DMS53 (cell line): ENCODE measurements around the gene SORCS3.

Source experiments
- DNase-seq: peaks from one replicate; lab custom pipeline; 2025; lab: John Stamatoyannopoulos, UW

The SORCS3 gene

DNA sequence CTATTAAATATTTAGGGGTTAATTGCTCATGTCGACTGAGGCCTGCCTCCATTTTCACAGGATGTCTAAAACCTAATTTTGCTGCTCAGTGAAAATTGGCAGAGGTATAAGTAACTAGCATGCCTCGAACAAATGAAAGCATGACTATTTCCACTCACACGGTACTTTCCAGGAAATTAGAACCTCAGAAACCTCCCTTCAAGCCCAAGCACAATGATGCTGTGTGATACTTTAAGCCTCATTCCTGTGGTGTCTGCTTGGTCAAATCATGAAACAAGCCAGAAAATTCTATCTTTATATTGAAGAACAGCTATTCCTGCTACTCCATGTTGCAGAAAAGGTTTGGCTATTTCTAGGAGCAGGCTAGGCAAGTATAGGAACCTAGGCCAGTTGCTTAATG, 203.0 kb downstream of the SORCS3 start:
- no peak for DNase-seq

DNA sequence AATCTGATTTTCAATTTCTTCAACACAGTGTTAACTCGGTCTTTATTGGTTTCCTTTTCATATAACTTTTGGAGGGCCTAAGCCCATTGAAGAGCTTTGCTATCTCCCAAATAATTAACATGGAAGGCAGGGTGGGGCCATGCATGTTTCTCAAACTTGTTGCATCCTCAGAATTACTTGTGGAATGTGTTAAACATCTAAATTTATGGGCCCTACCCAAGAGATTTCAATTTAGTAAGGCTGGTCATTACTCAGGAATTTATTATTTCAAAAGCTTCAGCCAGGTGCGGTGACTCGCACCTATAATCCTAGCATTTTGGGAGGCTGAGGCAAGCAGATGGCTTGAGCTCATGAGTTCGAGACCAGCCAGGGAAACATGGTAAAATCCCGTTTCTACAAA, 208.9 kb downstream of the SORCS3 start:
- no peak for DNase-seq

DNA sequence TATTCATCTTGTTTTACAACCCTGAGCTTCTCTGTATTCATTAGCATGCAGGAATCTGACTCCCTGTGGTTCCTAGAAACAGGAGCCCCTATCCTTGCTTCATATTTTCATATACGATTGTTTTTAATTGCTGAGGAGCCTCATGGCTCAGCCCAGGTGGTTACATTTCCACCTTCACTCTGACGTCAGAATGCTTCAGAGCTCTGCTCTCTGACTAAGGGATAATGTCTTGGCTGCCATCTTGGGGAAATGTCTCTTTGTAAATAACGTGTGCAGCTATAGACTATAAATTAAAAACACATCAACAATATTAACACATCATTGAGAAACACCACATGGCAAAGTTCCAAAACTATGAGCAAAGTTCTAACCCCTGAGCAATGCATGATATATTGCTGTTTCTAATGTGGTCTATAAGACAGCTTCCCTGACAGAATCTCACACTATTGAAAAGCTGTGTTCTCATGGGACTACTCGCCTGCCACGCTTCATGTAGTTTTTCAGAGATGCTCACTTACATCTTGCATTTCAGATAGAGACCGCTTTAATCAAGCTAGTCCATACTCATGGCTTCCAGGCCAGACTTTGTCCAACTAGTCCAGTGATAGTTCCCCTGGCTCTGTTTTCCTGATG, 227.0 kb downstream of the SORCS3 start:
- no peak for DNase-seq

DNA sequence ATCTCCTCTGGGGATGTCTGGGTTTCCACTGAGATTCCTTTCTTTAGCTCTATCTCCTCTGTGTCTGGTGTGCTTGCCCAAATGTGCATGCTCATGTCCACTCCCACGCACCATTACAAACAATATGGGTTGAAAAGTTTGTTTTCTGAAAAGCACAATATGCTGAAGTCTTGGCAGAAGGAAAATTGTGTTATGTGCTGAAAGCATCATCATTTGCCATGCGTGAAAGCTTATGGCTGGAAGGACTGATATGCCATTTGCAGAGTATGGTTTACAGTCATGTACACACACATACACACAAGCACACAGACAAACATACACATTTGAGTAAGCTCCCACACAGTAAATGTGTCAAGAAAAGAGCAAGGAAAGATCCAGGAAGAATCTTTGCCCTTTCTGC, 231.6 kb downstream of the SORCS3 start:
- no peak for DNase-seq

DNA sequence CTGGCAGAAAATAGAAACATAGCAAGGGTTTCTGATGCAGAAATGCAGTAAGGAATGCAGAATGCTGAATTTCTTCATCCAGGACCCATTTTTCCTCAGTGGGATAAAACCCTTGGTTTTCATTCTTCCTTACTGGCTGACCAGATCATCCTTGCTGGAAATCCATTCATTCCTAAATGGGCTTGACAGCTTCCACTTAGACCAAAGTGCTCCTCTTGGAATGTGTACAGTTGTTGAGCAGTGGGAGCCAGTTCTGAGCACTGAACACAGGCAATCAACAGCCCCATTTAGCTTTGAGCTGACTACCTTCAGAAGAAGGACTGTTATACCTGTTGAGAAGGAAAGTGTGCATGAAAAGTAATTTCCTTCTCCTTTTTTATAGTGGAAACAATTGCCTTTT, 232.1 kb downstream of the SORCS3 start:
- no peak for DNase-seq

DNA sequence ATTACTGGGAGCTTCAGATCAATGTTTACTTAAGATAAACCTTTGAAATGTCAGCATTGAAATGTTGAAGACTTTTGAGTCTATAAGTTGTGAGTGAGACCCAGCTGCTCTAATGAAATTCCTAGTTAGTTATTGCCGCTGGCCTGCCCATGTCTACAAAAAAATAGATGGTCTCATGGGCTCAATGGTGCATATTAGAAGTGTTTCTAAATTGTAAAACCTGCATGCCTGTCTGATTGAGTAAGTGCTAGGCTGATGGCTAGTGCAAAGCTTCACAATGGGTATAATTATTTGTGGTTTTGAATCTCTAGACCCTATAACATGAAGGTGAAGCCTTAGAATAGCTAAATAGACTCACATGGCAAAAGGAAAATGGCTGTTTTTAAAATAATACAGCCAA, 234.5 kb downstream of the SORCS3 start:
- DNase-seq: no peak

DNA sequence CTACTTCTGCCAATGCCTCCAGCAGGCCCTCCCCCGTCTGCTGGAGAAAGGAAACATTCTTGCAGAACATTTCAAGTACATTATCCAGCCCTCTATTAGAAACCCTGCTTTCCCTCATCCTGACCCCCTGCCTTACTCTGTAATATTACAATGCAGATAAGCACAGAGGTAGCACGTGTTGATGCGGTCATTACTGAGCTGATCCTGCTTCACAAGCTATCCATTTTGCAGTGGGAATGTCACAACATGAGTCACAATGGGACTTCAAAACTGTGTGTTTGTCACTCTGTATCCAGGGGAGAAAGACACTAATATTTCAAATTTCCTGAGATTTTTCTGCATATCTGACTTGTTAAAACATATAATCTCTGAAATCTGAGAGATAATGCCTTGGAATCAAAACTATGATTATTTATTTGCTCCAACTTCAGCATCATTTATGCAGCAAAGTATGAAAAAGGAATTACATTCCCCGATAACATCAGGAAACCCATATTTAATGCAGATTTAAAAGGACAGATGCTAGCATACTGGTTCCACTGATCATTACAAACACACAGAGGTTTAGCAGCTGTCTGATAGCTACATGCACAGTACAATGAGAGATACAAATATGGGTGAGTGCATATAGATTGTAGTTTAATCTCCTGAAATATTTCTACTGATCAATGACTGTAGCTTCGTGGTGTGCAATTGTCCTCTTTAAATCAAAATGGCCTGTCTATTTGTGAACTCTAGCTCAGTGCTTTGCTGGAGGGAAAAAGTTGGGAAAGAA, 239.7 kb downstream of the SORCS3 start:
- no peak for DNase-seq

DNA sequence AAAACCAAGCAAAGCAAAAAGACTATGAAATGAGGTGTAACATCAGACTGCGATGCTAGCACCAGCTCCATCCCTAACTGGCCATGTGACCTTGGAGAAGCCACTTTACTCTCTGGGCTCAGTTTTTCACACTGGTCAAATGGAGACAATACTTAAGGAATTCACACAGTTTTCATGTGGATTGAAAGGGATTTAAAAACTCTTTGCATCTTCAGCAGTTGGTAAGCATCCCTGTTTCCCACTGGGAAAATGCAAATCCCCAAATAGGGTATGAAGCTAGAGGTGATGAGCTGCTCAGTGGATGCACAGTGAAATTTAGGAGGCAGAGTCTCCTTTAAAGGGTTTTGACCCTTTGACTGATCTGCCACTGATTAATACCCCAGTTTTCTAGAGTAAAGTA, 240.7 kb downstream of the SORCS3 start:
- DNase-seq: no peak

DNA sequence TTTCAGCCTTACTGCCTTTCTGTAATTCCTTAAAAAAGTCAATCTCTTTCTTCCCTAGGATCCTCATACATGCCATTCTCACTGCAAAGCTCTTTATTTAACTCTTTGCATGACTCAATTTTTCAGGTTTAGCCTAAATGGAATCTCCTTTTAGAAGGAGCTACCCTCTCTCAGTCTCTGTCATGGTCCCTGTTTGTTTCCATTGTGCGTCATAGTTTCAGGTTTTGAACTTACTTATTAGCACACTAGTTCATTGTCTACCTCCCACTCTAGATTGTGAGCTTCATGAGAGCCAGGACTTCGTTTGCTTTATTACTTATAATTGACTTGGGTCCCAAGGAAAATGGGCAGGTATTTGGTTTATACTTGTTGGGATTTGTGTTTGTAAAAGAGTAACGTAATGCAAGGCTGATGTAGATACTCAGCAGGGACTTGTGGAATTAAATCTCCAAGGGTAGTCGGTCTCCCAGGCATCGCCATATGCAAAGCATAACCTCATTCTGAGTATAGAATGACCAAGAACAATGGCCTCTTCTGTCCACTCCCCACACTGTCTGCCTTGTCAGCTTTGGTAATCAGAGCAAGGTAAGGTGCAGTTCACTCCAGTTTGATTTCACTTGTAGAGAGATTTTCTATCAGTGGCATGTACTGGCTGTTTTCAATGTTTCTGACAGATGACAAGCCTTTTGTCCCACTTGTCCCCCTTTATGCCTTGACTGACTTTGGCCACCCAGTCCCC, 252.0 kb downstream of the SORCS3 start:
- no peak for DNase-seq

DNA sequence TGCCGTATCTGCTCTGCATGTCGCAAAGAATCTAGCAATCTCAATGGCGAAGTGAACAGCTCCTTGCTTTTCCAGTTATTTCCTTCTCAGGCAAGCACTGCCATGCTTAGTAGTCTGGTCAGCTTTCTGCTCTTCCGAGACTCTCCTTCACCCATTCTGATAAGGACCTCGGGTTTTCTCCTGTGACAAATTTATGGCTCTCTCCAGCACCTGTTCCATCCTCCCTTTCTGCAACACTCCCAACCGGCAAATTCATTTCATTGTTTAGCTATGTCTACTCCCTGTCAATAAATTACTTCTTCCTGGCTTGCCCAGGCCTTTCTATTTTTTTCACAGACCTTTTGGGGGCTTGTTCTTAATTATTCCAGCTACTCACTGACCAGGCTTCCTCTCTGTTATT, 252.6 kb downstream of the SORCS3 start:
- no peak for DNase-seq

DNA sequence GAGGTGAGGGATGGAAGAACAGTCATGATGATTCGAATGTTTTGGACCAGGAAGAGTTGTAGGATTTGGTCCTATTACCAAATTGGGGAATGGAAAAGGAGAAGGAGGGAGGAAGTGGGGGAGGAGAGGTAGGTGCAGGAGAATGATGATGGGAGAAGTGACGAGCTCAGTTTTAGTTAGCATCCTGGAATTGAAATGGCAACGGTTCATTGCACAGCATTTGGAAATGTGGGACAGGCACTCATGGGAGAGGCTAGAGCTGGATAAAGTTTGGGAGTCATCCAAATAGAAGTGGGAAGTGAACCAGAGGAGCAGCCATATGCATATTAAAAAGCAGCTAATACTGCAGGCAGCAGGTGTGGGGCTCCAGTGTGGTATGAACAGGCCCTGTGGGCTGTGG, 253.6 kb downstream of the SORCS3 start:
- no peak for DNase-seq

DNA sequence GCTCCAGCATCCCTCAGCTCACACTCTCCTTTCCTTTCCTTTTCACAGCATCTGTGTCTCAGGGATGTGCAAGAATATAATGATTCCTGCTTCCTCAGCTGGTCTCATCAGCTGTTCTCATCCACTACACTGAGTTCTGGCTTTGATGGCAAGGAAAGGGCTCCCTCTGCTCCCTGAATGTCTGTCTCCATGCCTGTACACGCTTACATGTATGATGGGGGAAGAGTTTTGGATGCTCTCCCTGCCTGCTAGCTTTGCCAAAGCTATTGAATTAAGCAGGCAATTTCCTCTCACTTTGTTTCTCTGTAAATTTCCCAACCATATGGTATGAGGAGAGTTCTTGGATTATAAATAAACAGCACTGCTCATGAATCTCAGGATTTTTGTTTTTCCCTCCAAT, 254.5 kb downstream of the SORCS3 start:
- no peak for DNase-seq

DNA sequence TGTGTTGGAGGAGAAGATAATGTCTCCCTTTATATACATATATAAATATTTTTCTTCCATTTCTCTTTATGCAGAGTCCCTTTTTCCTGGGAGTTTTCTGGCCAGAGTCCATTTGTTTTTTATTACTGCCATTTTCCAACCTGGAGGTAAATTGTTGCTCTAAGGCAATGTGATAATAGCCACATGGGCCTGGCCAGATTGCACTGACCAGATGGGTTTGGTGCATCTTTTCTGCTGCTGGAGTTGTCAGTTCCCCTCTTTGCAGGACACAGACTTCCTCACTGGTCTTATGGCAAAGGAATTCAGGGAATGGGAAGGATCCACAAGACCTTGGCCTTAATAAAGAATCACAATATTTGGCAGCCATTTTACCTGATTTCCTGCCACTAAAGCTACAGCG, 254.9 kb downstream of the SORCS3 start:
- DNase-seq: no peak

DNA sequence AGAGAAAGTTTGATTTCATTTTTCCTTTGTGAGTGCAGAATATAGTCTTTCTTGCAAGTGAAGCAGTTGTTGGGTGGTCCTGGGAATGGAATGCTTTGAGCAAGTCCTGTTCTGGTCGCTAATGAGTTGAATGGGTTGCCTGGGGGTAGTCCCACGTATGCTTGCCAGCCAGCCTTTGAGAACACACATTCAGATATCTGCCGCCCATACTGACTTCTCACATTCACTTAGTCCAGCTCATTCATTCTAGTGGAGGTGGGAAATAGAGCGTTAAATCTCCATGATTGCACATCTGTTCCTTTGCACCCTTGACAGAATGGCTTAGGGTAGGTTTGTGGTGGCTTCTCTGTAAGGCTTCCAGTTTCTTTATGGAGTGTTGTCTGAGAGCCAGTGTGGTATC, 256.6 kb downstream of the SORCS3 start:
- no peak for DNase-seq

DNA sequence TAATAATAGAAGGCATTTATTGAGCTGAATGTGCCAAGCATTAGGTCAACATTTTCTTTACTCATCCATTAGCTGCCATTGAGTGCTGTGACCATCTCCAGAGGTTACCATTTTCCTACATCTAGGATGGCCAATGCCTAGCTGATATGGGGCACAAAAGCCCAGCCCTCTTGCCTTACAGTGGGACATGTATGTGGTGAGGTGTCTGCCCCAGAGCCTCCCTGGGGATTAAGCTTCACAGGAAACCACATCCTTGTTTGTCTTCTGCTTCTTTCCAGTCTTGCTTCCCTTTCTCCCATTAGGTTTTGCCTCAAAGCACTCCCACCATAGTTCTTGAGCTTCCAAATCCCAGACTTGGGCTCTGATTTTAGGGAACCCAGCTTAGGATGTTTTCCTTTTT, 258.7 kb downstream of the SORCS3 start:
- no peak for DNase-seq

DNA sequence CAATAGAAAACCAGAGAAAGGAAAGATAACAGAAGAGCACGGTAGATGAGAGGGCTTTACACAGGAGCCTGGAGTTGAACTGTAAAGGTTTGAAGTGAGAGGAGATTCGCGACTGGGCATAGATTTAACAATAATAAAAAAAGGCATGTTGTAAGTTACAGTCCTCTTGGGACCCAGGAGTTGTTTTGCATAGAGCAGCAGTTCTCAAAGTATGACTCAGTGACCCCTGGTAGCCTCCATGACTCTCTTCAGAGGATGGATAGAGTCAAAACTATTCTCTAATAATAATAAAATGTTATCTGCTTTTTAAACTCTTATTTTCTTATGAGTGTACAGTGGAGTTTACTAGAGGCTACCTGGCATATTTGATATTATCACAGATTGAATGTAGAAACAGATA, 262.3 kb downstream of the SORCS3 start:
- no peak for DNase-seq

DNA sequence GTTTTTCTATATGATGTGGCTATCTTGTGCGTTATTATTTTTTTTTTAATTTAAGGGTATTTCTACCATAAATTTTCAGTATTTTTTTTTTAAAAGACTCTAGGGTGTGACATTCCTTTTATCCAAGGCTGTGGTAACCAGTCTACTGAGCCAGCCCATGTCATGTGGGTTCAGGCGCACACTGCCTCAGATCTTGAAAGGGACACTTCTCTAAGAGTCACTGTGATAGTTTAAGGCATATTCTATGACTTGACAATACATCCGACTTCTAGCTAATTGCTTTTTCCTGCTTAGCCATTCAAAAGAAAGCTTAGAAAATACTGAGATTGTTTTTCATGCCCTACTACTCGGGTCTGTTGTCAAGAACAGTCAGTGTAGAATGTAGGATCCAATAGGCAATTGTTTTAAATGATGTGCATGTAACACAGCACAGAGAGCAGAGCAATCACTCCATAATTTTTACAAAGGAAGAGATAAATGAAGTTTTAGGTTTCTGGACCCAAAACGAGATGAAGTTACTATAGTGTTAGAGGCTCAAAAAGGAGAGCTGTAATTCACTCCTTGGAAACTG, 263.7 kb downstream of the SORCS3 start:
- DNase-seq: no peak

DNA sequence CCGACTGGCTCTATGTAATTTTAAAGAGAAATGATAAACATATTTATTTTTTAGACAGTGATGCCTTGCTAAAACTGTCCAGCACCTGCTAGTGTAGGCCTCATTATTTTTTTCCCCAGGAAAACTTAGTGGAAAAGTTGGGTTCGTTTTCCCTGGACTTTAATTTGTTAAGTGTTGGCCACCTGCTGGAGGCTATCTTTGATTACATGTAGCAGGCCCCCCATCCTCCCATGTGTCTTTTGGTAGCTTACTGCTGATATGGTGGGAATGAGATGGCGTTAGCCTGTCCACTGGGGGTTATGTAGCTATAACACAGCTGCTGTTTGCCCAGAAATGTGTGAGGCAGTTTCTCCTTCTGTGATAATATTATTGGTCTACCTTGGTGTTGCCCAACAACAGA, 265.0 kb downstream of the SORCS3 start:
- no peak for DNase-seq

DNA sequence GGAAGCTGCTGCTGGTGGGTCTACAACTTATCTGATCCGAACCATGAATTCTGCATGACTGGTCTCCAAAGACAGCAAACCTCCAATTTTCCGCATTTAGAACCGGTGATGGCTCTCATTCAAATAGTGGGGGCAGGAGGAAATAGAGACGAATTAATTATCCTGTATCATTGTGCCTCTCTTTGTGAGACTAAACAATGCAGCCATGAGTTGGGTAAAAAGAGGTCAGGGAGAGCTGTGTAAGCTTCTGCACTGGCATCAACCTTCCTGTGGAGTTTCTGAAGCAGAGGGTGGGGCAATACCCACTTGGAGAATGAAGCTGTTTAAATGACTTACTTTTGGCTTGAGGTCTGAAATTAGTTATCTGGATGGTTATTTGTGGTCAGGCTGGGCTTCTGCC, 266.4 kb downstream of the SORCS3 start:
- DNase-seq: no peak

DNA sequence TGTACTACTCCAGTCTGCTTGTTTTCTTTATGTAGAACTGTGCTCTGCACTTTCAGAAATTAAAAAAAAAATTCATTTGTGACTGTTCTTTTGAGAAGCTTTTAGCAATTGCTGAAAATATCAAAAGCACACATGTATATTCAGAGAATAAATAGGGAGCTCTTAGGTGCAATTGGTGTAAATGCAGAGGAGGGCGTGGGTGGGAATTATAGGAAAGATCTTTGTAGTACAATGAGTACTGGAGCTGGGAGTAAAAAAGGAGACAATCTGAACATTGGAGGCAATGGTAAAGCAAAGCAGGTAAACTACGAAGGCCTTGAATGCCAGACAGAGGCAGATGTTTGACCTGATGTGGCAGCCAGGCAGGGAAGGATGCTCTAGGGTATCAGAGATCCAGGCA, 267.5 kb downstream of the SORCS3 start:
- DNase-seq: no peak

DNA sequence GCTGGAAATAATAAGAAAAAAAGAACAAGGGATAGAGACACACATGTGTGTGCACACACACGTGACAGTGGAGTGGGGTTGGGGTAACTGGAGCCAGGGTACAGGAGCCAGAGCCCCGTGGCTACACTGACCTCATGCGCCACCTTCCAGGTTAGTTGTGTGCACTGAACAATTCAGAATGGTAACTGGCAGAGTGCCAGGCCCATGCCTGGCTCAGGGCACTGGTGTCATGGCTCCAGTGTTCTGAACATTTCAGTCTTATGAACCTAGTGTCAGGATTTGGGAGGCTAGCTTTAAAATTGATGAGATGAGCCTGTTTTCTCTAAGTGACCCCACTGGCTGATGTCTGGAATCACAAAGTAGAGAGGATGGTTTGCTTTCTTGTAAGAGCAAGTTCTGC, 269.6 kb downstream of the SORCS3 start:
- DNase-seq: no peak

DNA sequence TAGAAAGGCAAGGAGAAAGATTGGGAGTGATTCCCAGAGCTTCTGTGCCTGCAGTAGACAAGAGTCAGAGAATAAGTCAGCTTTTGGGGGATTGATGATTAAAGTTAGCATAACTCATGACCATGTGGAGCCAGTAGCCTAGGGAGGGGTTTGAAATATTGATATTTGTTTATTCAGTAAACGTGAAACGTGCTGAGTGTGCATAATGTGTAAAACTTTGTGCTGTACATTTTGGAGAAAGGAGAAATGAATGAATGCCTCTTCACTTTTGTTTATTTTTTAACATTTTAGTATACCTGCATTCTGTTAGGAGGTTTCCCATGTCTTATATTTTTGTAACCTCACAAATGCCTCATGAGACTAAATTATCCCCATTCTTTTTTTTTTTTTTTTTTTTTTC, 272.3 kb downstream of the SORCS3 start:
- DNase-seq: no peak

DNA sequence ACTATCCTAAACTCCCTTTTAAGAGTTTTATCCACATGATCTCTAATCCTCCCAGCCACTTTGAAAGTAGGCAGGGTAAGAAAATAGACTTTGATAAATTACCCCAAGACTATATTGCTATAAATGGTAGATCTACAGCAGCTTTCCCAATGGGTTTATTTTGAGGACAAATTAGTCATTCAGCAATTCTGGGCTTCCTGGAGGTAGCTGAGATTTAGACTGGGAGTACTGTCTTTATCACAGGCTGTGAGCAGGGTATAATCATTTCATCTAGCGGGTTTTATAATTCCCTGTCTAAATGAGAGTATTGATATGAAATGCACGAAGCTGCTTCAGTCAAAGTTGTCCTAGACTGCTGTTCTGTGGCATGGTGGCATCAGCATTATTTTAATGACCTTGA, 279.4 kb downstream of the SORCS3 start:
- DNase-seq: no peak
